Anterior cingulate cortex (tissue), 58 donors: ENCODE data around the gene DAAM2.

Experiments
- DNase-seq, 58 donors: peaks; one replicate each; lab custom pipeline; 2025; lab: John Stamatoyannopoulos, UW

Gene DAAM2

DNA sequence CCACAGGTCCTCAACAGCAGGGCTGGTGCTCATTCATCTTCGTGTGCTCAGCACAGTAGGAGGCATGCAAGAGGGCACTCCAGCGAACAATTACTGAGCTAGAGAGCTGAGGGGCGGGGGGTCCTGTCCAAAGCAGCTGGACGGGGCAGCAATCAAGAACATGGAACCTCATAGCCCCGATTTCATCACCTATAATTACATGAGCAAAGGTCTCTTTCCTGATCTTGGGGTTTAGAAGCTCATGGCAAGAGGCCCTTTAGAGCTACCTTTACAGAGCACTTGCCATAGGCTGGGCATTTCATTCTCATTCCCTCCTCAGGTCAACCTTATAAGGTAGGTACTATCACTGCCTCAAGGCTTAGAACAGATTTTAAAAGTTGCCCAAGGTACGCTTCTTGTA, 131.7 kb downstream of the DAAM2 start:
- DNase-seq, result no peak

DNA sequence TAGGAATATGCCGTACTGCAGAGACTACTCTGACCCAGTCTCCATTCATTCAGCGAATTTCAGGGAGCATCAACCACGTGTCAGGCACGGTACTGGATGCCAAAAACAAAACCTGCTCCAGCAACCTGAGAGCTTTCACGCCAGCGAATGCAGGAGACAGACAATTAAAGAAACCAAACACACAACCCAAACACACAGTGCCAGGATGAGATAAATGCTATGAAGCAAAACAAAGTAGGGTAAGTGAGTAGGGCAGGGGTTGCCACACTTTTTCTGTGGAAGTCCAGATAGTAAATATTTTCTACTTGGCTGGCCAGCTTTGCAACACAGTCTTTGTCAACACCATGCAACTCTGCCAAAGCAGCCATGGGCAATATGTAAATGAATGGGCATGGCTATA, 132.1 kb downstream of the DAAM2 start:
- peak in 2 of 58 donors; percentile 13 to 24 for DNase-seq

DNA sequence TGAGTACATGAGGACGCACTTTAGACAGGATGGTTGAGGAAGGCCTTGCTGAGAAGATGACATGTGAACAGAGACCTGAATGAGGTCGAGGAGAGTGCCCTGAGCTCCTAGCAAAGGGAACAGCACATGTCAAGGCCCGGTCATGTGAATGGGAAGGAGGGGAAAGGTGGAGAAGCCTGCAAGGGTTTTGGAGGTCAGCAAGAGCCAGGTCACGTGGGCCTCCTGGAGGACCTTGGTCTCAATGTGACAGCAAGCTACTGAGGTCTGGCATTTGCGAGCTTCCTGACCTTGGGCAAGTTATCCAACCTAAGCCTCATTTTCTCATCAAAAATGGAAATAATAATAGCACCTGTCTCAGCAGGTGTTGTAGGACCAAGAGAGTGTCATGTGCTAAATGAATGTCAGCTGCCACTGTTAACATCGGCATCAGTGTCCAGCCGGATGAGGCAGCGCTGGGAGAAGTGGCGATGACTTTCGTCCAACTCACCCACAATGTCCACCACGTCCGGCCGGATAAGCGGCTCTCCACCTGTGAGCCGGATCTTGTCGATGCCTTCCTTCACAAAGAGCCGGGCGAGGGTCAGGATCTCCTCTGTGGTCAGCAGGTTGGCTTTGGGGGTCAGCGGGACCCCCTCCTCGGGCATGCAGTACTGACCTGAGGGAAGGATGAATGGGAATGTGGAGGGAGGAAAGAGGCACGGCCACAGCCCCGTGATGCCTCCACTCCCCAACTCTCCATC, 133.2 kb downstream of the DAAM2 start:
- no peak for DNase-seq

DNA sequence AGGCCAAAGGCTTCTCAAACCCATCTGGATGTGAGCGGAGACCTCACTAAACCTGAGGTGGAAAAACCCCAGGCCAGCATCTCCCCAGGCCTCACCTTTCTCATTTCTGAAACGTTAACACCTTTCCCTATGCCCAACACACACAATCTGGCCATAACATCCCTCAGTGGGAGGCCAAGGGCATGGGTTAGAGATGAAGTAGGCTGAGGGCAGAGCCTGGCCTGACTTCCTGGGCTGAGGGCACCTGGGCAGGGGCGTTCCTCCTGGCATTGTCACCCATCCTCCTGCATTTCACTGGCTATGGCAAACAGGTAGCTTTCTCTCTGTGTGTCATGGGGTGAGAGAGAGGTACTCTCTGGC, 133.7 kb downstream of the DAAM2 start:
- no peak for DNase-seq

DNA sequence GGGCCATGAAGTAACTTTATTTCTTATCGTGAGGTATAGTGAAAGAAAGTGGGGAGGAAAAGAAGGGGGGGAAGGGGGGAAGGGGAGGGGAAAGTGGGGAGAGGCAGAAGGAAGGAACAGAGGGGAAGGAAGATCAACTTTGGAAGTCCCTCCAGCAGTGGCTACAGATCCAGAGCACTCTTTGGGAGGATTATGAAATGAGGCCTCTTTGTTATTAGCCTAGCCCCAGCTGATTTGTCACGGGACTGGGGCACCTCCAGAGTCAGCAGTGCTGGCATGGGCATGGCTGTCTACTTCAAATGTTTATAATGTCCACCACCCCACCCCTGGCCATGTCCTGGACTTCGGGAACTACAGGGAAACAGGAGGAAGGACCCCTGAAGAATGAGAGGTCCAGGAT, 134.5 kb downstream of the DAAM2 start:
- no peak for DNase-seq

DNA sequence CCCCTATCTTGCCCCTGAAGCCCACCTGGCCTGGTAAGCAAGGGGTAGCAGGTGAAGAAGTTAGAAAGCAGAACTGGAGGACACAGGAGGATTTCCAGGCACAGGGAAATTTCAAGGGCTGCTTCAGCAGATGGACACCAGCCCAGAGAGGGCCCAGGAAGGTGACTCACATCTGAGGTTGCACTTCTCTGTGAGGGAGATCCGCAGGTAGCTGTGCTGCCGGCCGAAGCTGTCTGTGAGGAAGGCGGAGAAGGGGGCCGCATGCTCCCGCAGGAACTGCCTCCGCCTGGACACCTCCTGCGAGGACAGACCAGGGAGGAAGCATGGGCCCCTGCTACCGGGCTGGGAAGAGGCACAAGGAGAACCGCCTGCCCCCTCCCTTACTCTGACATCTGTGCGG, 135.0 kb downstream of the DAAM2 start:
- no peak for DNase-seq

DNA sequence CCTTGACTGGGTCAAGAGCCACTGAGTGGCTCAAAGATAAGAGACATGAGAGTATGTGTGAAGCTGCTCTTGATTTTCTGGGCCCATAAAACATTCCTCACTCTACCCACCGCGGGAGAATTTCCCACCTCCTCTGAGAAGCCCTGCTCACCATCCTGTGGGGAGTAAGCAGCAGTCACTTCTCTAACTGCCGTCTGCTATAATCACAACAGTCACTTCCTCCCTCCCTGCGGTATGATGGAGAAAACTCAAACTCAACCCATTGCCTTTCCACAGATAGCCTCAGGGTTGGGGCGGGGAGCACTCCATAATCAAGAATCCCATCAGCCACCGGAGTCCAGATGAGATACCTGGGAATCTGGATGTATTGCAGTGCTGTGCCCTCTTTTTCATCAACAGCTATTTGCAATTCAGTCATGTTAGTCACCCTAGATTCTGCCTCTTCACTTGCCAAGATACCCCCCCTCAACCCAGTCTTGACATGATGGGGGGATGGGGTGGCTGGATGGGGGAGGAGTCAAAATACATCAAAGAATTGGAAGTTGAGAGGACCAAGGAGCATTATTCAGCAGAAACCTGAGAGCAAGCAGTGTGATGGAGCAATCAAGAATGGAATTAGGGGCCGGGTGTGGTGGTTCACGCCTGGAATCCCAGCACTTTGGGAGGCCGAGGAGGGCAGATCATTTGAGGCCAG, 137.0 kb downstream of the DAAM2 start:
- no peak for DNase-seq

DNA sequence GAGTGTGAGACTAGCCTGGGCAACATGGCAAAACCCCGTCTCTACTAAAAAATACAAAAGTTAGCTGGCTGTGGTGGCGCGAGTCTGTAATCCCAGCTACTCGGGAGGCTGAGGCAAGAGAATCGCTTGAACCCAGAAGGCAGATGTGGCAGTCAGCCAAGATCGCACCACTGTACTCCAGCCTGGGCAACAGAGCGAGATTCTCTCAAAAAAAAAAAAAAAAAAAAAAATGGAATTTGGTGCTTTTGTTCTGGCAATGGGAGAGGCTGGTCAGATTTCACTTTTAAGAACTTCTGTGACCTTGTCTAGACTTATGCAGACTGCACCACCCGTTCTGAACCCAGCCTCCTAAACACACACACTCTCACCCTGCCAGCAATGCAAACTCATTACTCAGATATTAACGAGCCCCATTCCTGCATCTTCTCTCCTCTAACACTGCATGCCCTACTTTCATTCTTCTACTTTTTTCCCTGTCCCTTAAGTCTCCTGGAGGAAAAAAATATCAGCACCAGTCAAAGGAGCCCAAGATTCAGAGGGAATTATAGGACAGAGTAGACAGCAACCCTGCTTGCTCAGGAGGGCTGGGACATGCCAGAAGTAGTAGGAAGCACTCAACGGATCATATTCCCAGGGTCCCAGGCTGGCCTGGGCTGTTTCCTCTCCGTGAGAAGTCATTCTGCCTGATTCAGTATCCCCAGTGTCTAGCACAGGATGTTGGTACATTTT, 137.7 kb downstream of the DAAM2 start:
- no peak for DNase-seq

DNA sequence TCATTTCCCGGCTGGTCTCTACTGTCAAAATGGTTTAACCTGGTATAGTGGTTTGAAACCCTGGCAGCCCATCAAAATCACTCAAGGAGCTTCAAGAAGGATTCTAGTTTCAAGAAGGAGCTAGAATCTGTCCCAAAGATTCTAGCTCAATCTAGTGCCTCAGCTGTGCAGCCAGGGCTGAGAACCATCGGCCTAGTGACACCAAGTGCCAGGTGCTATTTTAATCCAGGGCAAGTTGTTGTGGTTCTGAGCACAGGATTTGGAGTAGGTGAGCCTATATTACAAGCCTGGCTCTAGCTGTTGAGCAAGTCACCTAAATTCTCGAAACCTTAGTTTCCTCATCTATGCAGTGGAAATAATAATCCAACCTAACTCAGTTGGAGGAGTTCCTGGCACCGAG, 138.4 kb downstream of the DAAM2 start:
- no peak for DNase-seq

DNA sequence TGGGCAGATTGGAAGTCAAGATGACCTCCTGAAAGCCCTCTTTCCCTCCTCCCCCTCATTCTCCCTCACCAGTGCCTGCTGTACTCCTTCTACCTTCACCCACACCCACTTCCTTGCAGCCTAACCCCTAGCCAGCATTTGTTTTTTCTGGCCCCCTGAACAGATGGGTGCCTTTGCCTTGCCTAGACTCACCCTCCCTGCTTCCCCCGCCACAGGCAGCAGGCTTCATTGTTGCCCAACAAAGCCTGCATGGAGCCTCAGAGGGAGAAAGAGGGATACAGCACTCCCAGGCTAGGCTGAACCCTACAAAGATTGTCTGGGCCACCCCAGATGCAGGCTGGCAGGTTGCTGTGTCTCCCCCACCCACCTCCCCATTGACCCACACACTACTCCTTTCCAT, 139.4 kb downstream of the DAAM2 start:
- peak in 5 of 58 donors; percentile 6 to 27 (median 18) for DNase-seq

DNA sequence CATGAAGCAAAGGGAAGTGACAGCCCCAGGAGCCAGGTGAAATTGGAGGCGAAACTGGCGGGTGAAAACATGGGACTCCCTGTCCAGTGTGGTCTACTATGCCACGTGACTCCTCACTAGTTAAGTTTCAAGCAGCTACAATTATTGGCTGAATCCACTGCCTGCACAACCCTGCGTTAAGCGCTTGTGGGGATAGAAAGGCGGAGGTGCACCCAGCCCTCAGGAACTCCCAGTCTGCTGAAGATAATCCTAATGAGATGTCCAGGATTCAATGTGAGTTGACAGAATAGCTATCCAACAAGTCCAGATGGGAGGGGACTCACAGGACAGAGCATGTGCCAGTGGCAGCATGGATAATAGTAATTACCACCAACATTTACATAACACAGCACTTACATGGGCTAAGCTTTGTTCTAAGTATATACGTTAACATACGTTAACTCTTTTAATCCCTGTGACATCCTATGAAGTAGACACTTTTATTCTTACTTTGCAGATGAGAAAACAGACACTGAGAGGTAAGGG, 140.3 kb downstream of the DAAM2 start:
- peak in 1 of 58 donors; percentile 6 for DNase-seq

DNA sequence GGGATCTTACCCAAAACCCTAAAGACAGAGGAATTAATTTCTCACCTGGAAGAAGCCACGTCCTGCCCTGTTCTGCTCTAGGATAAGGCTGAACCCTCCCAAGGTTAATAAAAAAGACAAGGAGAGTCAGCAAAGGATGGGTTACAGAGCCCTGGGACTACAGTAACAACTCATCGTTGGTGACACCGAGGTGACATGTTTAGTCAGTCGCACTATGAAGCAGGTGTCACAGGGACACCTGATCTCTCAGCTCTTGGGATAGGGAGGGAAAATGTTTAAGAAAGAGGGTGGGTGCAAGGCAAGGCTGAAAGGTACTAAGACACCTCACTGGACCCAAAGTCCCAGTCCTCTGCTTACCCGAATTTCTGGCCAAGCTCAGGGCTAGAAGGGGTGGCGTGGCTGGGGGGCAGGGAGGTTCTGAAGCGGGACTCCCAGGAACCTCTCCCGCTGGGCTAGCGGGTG, 141.5 kb downstream of the DAAM2 start:
- DNase-seq, result no peak

DNA sequence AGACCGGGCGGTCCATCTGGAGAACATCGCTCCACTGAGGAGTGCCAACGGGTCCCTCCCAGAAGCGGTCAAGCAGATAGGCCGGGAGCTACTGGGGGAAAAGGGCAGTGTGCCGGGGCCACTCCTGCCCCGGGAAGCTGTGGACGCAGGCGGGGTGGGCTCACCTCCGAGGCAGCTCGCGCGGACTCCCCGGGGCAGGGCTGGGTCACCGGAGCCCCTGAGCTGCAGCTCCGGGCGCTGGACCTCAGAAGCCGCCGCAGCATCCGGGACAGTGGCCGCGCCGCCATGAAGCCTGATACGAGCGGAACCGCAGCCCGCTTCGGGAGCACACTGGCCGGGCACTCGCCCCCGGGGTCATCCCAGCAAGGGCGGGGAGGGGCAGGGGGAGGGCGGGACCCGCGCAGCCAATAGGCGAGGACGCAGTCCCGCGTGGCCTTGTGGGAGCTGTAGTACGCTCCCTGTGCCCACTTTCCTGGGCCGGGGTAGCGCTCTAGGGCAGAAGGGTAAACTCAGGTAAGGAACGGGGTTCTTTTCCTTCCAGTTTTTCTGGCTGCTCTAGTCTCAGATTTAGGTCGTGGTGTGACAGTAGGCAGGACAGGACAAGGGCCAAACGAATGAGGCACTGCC, 142.1 kb downstream of the DAAM2 start, which contains the start of gene MOCS1:
MOCS1 (minus strand) TSS at position 332 of the 627 bp plus-strand sequence; CDS start at position 287, 45 bp downstream.
- DNase-seq, result peak; percentile 18 to 91 (median 79)

DNA sequence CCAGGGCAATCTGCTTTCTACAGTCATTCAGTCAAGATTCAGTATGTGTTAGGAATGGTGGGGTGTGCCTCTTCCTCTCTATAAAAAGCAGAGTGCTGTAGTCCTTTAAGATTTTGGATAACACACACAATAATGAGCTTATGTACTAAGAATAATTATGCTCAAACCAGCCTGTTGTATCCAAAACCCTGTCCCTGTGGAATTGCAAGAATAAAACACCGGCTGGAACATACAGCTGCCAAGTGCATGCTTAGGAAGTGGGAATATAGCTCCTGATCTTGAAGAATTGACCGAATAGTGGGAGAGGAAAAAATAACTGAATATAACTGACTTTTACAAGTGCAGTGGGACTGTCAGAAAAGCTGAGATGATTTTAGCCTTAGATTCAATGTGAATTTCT, 143.1 kb downstream of the DAAM2 start:
- DNase-seq, result peak in 1 of 58 donors; percentile 13

DNA sequence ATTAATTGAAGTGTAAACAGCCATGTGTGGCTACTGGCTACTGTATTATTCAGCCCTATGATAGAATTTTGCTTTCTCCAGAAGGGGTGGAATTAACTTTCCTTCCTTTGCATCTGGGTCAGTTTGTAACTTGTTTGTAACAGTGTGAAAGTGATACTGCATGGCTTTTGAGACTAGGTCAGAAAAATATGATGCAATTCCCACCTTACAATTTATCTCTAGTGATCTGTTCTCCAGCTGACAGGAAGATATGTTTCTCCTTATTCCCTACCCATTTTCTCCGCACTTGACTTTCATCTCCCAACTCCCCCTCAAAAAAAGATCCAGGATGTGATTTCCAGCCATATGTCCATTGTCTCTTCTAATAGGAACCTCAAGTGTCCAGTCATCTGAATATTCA, 144.7 kb downstream of the DAAM2 start:
- no peak for DNase-seq

DNA sequence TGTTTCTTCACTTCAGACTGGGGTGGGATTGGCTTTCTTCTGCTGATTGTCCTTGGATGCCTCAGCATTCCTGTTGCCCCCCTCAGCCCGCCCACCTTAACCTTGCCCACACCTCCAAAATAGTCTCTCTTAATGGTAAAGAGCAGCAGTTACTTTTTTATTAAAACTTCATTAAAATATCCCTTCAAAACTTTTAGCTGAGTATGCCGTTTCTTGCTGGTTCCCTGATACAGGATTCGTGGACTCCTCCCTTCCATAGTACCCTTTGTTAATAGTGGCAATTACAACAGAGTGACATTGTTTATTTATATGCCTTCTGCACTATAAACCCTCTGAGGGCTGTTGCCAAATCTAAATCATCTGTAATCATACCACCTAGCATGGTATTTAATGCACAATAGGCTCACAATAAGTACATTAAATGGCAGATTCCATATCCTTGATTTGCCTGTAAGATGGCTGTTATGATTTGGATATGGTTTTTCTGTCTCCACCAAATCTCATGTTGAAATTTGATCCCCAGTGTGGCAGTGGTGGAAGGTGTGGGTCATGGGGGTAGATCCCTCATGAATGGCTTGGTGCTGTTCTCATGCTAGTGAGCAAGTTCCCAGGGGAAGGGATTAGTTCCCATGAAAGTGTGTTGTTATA, 145.6 kb downstream of the DAAM2 start:
- DNase-seq, result no peak

DNA sequence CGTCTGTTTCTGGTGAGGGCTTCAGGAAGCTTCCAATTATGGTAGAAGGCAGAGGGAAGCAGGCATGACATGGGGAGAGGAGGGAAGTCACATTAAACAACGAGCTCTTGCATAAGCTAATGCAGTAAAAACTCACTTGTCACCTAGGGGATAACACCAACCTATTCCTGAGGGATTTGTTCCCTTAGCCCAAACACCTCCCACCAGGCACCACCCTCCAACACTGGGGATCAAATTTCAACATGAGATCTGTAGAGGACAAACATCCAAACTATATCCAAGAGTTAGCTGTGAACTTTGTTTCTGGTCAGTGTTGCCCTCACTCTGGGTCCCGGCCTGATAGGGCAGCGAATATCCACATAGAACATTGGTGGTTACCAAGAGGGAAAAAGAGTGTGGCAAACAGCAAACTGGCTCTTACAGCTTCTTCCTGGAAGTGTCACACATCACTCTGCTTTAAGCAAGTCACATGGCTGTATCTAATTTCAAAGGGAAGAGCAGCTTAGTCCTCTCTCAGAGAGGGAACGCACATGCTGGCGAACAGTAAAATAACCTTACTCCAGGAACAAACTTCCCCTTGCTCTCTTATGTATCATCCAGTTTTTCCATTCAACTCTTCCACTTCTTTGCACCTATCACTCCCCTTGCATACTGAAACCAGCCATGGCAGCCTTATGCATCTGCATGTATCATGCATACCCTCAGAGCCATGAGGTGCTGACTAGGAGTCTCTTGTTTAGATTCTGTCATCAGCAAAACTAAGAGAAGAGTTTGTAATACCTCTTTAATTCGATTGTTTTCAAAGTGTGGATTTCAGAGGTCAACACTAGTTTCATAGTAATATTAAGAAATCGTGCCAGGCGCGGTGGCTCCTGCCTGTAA, 146.8 kb downstream of the DAAM2 start:
- no peak for DNase-seq

DNA sequence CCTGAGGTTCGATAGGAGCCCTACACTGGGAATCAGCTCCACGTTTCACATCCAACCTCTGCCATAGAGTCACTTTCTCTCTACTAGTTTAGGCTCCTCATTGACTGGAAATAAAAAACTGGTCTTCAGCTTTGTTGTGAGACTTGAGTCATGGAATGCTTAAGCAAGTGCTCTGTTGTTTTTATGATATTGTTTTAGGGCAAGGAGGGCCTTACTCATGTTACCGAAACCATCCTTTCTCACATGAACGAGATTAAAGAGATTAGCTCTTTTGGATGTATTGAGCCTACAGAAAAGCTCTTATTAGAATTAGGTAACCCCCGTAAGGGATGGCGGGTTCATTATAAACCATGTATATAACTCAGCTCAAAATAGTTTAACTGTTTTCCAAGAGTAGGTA, 149.0 kb downstream of the DAAM2 start:
- no peak for DNase-seq

DNA sequence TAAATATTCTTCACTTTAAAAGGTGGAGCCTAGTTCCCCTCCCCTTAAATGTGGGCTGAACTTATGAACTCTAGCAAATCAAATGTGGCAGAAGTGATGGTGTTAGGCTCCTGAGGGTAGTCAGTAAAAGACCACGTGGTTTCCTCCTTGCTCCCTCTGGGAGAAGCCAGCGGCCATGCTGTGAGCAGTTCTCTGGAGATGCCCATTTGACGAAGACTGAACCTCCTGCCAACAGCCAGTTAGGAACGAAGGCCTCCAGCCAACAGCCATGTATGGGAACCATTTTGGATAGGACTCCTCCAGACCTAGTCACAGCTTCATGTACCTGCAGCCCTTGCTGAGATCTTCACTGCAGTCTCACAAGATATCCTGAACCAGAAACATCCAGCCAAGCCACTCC, 149.6 kb downstream of the DAAM2 start:
- no peak for DNase-seq
